Keratinocyte (primary cell): Measurements from ENCODE around the gene GRHL3.

Source experiments
- CTCF ChIP-seq, 3 experiments: IDR thresholded peaks in 1 of 3; conservative IDR thresholded peaks in 1 of 3; optimal IDR thresholded peaks in 1 of 3; 2 replicates in 2 of 3; 3 replicates in 1 of 3; pipeline versions ENCODE3 to v1.5.1; 2011; ENCODE audit warnings: low read length in 3 of 3, mild to moderate bottlenecking in 3 of 3, moderate library complexity in 2 of 3, control low read depth in 1 of 3, inconsistent platforms in 1 of 3; ENCODE audit not compliant: insufficient read depth in 2 of 3; ENCODE audit errors: extremely low read depth in 1 of 3
- EZH2 ChIP-seq: IDR thresholded peaks from one replicate; pipeline ENCODE4 v1.6.1; 2012; ENCODE audit warnings: inconsistent platforms, mild to moderate bottlenecking, low read length, moderate library complexity

- no peak for TF ChIP-seq CTCF (optimal IDR thresholded peaks at IDR 0.05 in 1 of 3, IDR thresholded peaks at IDR 0.05 in 1 of 3, conservative IDR thresholded peaks at IDR 0.05 in 1 of 3; ENCODE audit: extremely low read depth in 1 of 3, insufficient read depth in 2 of 3, low read length in 3 of 3)
- TF ChIP-seq EZH2 = no peak
These were observed 46.0 kb downstream of the GRHL3 start for GRCh38 chr1:24364975-24365678.
